Urinary bladder (tissue), 4 donors: ENCODE data around the gene TCEANC2. TPM values are rescaled to one million over a fixed set of nuclear protein-coding genes. Genes with fewer than 3 reads are reported as not detected.
"Not testable (repeated sequence)": the region's sequence is repeated elsewhere in the genome, so short reads cannot be mapped to it uniquely, and the experiment has no call there.

ENCODE experiments used
- DNase-seq: peaks from one replicate; pipeline ENCODE4 v3.0.0-alpha.2; 2015; ENCODE audit errors: extremely low spot score
- H3K27ac ChIP-seq: one replicate; pipeline ENCODE4 v1.5.1; 2013; ENCODE audit warnings: low read depth, mild to moderate bottlenecking, moderate library complexity
- H3K36me3 ChIP-seq: one replicate; pipeline ENCODE4 v1.6.1; 2013; ENCODE audit warnings: mild to moderate bottlenecking, moderate library complexity; ENCODE audit not compliant: insufficient read depth
- H3K4me1 ChIP-seq: one replicate; pipeline ENCODE4 v1.6.1; 2013; ENCODE audit warnings: mild to moderate bottlenecking, moderate library complexity; ENCODE audit not compliant: insufficient read depth
- H3K4me3 ChIP-seq: one replicate; pipeline ENCODE4 v1.5.1; 2013; ENCODE audit warnings: low read depth, low read length
- WGBS: extraction: QIAGEN DNeasy Blood & Tissue Kit; methylation state at CpG from one replicate; pipeline ENCODE4 v1.1.7; 2013; 5-methylcytosine and 5-hydroxymethylcytosine counted together
- polyA plus RNA-seq: library from polyadenylated mRNA; stranded (reverse); fragments of 200-250 nt; gene quantifications from one replicate; pipeline ENCODE4 v1.2.3, GENCODE V29; 2013
- total RNA-seq: library from RNA; depleted of rRNA; stranded (reverse); fragments of >200 nt; gene quantifications from one replicate; pipeline ENCODE4 v1.2.3, GENCODE V29; 2014
- donor health status: healthy with polysubstance abuse.
- donor health status: healthy.

TCEANC2 gene
- total and polyA plus RNA-seq, 2 donors, result 3.4 to 7.6 TPM

- not testable (repeated sequence) for DNase-seq, H3K4me3 ChIP-seq, H3K27ac ChIP-seq, H3K4me1 ChIP-seq, H3K36me3 ChIP-seq
- 93% methylated on average over 9 of the region's 9 CpGs for WGBS
Observed at GRCh38 chr1:54104613-54105012, 51.2 kb downstream of the TCEANC2 start.

- Histone ChIP-seq H3K4me1 (no peaks in the 10 kb centered on the region), H3K27ac (no peak overlapping the region), H3K36me3 (no peaks in the 10 kb centered on the region), H3K4me3 (no peak overlapping the region)
- 66% methylated on average over 1 of the region's 1 CpG for WGBS
- DNase-seq, result no peak
Observed at GRCh38 chr1:54105080-54105479, 51.7 kb downstream of the TCEANC2 start.

GRCh38 chr1:54105736-54106269 lies 52.4 kb downstream of the TCEANC2 start:
- 61% methylated on average over 6 of the region's 6 CpGs for WGBS
- no peaks in the 10 kb centered on the region for H3K36me3 ChIP-seq

GRCh38 chr1:54107131-54107530 lies 53.7 kb downstream of the TCEANC2 start:
- Histone ChIP-seq H3K27ac (no peak overlapping the region), H3K36me3 (no peaks in the 10 kb centered on the region), H3K4me1 (no peaks in the 10 kb centered on the region), H3K4me3 (no peak overlapping the region)
- WGBS, result 63% methylated on average over 2 of the region's 2 CpGs
- DNase-seq, result no peak

More at GRCh38 chr1:54105736-54106269, 52.4 kb downstream of the TCEANC2 start:
- no peaks in the 10 kb centered on the region for H3K4me1 ChIP-seq
- DNase-seq, result no peak
- H3K4me3 ChIP-seq, result no peak overlapping the region
- no peak overlapping the region for H3K27ac ChIP-seq

- no peaks in the 10 kb centered on the region for H3K36me3 ChIP-seq
- H3K4me1 ChIP-seq, result no peaks in the 10 kb centered on the region
- WGBS, result 84% methylated on average over 3 of the region's 3 CpGs
- no peak overlapping the region for H3K27ac ChIP-seq
- no peak for DNase-seq
- H3K4me3 ChIP-seq, result no peak overlapping the region
Observed at GRCh38 chr1:54108156-54108555, 54.7 kb downstream of the TCEANC2 start.

- H3K4me3 ChIP-seq, result no peak overlapping the region
- no peak overlapping the region for H3K27ac ChIP-seq
- no peaks in the 10 kb centered on the region for H3K4me1 ChIP-seq
- H3K36me3 ChIP-seq, result no peaks in the 10 kb centered on the region
- DNase-seq, result no peak
- WGBS, result 86% methylated on average over 6 of the region's 6 CpGs
Observed at GRCh38 chr1:54109129-54110090, 56.0 kb downstream of the TCEANC2 start.

GRCh38 chr1:54110996-54111395 lies 57.6 kb downstream of the TCEANC2 start:
- H3K36me3 ChIP-seq, result no peaks in the 10 kb centered on the region
- H3K4me3 ChIP-seq, result no peak overlapping the region
- WGBS, result 86% methylated on average over 10 of the region's 10 CpGs
- no peak for DNase-seq
- H3K27ac ChIP-seq, result no peak overlapping the region
- no peaks in the 10 kb centered on the region for H3K4me1 ChIP-seq

- no peak for DNase-seq
- no peak overlapping the region for H3K4me3 ChIP-seq
- WGBS, result 73% methylated on average over 3 of the region's 3 CpGs
- H3K4me1 ChIP-seq, result no peaks in the 10 kb centered on the region
- no peak overlapping the region for H3K27ac ChIP-seq
- no peaks in the 10 kb centered on the region for H3K36me3 ChIP-seq
Observed at GRCh38 chr1:54111624-54112023, 58.2 kb downstream of the TCEANC2 start.

GRCh38 chr1:54112027-54112426 lies 58.6 kb downstream of the TCEANC2 start:
- 95% methylated on average over 7 of the region's 7 CpGs for WGBS
- H3K27ac ChIP-seq, result no peak overlapping the region
- H3K4me3 ChIP-seq, result no peak overlapping the region
- no peaks in the 10 kb centered on the region for H3K4me1 ChIP-seq
- H3K36me3 ChIP-seq, result no peaks in the 10 kb centered on the region
- DNase-seq, result no peak

- no peaks in the 10 kb centered on the region for H3K36me3 ChIP-seq
- no peak overlapping the region for H3K4me3 ChIP-seq
- H3K4me1 ChIP-seq, result no peaks in the 10 kb centered on the region
- H3K27ac ChIP-seq, result no peak overlapping the region
- no peak for DNase-seq
- 53% methylated on average over 5 of the region's 5 CpGs for WGBS
Observed at GRCh38 chr1:54112705-54113368, 59.4 kb downstream of the TCEANC2 start.

- H3K27ac ChIP-seq, result no peak overlapping the region
- H3K4me3 ChIP-seq, result no peak overlapping the region
- no peak for DNase-seq
- no peaks in the 10 kb centered on the region for H3K36me3 ChIP-seq
- WGBS, result 96% methylated on average over 4 of the region's 4 CpGs
- H3K4me1 ChIP-seq, result no peaks in the 10 kb centered on the region
Observed at GRCh38 chr1:54114001-54114400, 60.6 kb downstream of the TCEANC2 start.

GRCh38 chr1:54114955-54115354 lies 61.5 kb downstream of the TCEANC2 start:
- no peak overlapping the region for H3K4me3 ChIP-seq
- no peak overlapping the region for H3K27ac ChIP-seq
- WGBS, result 73% methylated on average over 6 of the region's 6 CpGs
- H3K36me3 ChIP-seq, result no peaks in the 10 kb centered on the region
- DNase-seq, result no peak
- no peaks in the 10 kb centered on the region for H3K4me1 ChIP-seq

GRCh38 chr1:54115520-54115919 lies 62.1 kb downstream of the TCEANC2 start:
- Histone ChIP-seq H3K4me3 (no peak overlapping the region), H3K4me1 (no peaks in the 10 kb centered on the region)
- WGBS, result 91% methylated on average over 3 of the region's 3 CpGs

More at GRCh38 chr1:54115520-54115919, 62.1 kb downstream of the TCEANC2 start:
- H3K27ac ChIP-seq, result no peak overlapping the region
- no peaks in the 10 kb centered on the region for H3K36me3 ChIP-seq
- DNase-seq, result no peak
